ENCODE measurements around the gene TNFRSF19. TPM values are rescaled to one million over a fixed set of nuclear protein-coding genes. Genes with fewer than 3 reads are reported as not detected.
A peak's percentile ranks its signal among the peaks of the same experiment; 100 is the strongest.

Gene TNFRSF19
- total RNA-seq, 1 donor from 2014 or later = 22.5 TPM

DNA sequence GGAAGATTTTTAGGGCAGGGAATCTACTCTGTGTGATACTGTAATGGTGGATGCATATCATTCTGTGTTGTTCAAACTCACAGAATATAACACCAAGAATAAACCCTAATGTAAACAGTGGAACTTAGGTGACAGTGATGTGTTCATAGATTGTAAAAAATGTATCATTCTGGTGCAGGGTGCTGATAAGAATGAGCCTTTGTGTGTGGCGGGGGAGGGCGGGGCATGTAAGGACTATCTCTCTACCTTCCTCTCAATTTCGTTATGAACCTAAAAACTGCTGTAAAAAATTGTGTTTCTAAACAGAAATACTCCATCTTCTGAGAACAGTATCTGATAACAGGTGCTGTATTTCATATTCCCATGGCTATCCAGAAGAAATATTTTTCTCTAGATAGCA lies 35.6 kb downstream of the TNFRSF19 start:
- DNase-seq (ENCODE audit: low read depth) = no peak

DNA sequence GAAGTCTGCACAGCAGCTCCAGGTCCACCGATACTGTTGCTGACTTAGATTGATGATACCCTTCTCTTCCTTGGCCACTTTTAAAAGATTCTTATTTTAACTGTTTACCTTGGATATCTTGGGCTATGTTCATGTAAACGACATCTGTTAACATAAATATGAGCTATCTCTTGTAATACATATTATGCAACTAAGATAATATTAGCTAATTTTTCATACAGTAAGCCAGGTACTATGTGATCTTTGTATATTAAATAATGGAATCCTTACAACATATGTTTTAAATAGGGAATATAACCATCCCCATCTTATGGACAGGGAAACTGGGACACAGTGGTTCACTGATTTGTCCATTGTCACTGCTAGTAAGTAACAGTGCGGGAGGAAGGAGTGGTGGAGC lies 37.9 kb downstream of the TNFRSF19 start:
- DNase-seq (ENCODE audit: low read depth) = no peak

DNA sequence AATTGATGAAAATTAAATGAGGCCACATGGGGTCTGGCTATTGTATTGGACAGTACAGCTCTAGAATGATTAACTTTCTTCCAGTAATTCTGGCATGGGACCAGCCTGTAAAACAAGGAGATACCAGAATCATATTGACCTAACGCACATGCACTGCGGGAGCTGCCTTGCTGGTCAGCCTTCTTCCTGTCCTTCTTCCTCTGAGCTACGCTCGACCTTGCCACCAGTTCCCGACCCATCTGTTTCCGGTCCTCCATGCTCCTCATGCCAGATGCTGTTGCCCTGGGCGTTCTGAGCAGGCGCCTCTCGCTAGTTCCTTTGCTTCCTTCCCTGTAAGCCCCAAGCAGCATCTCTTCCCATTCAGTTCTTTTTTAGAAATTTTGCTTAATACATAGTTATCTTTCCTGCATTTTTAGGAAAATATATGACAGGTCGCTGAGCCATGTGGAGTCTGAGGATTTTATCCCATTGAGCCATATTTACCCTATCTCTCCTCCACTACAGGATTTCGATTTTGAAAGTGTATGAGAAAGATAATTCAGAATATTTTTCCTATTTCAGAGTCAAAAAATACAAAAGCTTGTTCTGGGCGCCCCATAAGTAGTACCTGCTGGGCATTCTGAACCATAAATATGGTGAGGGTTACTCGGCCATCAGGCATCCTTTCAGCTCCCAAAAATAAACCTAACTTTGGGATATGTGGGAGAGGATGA lies 38.6 kb downstream of the TNFRSF19 start:
- peak; percentile 38 for DNase-seq (ENCODE audit: low read depth)

DNA sequence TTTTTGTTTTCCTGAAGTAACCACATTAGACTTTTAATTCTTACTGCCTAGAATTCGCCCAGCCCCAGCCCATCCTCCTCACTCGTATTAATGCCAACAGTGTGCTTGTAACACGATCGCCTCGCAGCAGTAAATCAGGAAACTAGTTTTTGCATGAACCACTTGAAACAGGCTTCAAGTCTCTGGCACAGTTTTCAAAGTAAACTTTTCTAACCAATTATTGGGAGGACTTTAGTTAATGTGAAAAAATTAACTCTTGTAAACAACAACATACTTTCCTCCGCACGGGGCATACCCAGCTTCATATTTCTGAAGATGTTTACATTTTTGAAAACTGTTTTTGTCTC lies 39.2 kb downstream of the TNFRSF19 start:
- DNase-seq (ENCODE audit: low read depth) = peak; percentile 70

DNA sequence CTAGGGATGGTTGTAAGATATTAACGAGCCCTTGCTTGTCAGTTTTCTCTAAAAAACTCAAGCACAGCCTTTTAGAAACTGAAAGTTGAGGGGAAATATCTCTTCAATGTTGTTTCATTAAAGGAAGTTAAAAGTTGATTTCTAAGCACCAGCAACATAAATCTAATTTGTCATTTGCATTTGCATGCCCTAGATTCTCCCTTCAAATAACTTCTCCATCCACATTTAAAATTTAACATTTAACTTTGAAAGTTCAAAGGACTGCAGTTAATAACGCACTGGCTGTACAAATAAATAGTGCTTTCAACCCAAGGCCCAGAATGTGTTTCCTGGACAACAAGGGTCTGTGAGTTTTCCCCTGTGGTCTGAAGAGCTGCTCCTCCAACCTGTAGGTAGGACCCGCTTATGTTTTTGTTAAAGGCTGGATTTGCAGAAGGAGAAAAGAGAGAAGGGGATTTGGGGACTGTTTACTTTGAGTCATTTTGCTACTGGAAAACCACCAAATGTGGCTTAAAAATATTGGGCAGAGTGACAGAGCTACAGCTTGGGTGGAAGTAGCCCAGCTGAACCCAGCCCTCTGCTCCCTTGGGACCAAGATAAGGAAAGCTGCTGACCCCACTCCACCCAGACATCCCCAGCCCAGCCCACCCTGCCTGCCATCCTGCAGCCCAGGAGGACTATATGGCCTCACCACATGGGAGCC lies 39.8 kb downstream of the TNFRSF19 start:
- peak; percentile 48 for DNase-seq (ENCODE audit: low read depth)

DNA sequence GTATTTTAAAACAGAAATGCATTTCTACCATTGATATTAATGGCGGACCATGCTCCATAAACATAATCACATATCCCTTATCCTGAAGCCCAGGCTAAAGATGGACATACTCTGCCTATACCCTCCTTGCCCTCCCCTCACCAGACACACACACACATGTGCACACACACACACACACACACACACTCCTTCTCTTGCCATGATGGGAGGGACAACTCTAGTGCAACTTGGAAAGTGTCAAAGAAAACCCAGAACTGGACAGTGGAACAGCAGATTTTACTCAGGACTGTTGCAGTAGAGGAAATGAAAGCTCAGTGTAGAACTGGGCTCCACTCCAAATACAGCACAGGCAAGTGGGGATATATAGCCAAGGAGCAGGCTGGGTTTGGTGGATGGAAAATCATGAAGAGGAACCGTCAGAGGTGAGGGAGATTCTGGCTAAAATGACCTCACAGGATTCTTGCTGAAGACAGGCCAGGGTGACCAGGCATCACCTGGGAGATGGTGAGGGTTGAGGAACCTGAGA lies 40.8 kb downstream of the TNFRSF19 start:
- no peak for DNase-seq (ENCODE audit: low read depth)

DNA sequence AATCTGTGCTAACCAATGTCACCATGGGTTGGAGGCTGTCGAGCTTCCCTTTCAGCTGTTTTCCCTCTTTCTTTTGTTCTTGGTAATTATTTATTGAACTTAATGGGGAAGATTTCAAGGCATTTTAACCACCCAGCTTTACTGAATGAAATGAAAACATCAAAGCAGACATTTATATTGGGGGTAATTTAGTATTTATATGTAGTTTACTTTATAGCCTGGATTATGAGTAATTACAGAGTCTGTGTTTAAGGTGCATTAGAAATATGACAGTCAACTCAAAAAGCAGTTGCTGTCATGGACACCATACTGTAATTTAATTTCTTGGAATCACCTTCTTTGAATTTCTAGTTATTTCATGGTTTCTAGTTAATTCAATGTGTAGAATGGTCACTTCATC lies 42.0 kb downstream of the TNFRSF19 start:
- no peak for DNase-seq (ENCODE audit: low read depth)

DNA sequence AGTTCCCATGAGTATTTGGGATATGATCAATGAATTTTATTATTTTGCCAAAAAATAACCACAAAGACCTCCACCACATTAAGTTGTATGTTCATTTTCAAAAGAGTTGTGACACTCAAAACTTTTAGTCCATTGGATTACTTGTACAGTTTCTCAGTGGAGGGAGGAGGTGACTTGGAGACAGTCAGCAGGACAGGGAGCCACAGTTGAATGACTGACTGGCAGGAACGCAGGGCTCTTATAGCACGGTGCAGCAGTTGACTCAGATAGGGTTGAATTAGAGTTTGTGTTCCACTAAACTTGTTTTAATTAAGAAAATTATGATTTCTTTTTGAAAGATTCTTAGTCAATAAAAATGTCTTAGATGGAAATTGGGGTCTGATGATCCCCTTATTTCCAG lies 42.5 kb downstream of the TNFRSF19 start:
- no peak for DNase-seq (ENCODE audit: low read depth)

DNA sequence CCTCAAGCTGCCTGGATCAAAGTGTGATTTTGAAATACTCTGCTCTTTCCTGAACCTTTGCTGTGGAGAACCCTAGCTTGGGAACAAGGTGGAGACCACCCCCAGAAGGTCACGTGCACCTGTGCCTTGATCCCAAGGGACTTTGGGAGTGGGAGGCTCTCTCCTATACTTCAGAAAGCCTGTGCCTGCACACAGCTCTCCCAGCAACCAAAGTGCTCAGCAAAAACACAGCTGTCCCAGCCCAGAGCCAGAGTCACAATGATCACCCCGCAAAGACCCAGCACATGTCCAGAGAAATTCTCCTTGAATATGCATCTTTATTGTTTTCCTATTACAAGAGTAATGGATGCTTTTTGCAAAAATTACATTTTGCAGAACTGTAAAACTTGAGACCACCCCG lies 43.4 kb downstream of the TNFRSF19 start:
- DNase-seq (ENCODE audit: low read depth) = no peak

DNA sequence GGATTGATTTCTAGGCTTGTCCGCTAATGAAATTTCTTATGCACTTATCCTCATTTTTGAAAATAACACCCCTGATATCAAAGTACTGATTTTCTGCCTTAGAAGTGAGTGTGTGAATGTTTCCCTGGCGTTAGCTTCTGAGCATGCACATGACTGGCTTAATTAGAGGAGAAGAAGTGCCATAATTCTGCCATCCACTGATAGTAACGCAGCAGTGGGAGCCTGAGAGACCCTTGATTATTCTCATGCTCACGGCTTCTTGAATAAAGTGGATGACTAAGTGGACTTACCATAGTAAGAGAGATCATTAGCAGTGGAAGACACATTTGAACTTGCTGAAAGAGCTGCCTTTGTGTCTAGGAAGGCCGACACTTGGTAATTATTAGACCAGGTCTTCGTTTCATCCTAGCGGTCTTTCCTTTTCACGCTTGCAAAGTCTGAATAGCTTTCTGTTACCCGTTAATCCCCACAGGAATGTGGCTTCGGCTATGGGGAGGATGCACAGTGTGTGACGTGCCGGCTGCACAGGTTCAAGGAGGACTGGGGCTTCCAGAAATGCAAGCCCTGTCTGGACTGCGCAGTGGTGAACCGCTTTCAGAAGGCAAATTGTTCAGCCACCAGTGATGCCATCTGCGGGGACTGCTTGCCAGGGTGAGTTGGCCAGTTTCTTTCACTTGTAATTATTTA lies 45.3 kb downstream of the TNFRSF19 start:
- peak; percentile 97 for DNase-seq (ENCODE audit: low read depth)

DNA sequence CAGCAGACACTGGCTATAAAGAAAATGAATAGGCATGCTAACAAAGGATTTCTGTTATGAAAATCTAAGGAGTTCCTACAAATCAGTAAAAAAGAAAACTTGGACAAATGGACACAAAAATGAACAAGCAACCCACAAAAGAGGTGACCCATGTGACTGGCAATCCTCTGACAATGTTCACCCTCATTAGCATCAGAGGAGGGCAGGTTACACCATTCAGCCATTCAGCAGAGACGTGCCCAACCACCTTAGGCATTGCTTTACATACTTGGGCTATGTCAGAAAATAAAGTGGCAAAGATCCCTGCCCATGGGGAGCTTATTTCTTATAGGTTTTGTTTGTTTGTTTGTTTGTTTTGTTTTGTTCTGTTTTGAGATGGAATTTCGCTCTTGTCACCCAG lies 46.0 kb downstream of the TNFRSF19 start:
- peak; percentile 43 for DNase-seq (ENCODE audit: low read depth)

DNA sequence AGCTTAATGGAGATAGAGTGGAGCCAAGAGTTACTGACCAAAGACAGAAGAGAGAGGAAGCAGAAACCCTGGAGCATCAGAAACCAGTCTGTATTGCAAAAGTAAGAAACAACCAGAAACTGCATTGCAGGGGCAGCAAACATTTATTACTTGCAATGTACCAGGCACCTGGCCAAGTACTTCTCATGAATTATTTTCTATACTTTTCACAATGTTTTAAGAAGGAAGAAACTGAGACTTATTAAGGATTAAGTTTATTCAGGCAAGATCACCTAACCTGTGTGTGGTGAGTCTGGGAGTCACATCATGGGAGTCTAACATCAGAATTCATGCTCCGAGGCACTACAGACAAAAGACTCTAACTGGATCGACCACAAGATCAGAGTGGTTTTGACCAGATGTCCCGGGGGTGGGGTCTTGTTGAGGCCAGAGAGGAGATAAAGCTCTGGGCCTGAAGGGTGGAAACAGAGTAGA lies 47.4 kb downstream of the TNFRSF19 start:
- peak; percentile 89 for DNase-seq (ENCODE audit: low read depth)

DNA sequence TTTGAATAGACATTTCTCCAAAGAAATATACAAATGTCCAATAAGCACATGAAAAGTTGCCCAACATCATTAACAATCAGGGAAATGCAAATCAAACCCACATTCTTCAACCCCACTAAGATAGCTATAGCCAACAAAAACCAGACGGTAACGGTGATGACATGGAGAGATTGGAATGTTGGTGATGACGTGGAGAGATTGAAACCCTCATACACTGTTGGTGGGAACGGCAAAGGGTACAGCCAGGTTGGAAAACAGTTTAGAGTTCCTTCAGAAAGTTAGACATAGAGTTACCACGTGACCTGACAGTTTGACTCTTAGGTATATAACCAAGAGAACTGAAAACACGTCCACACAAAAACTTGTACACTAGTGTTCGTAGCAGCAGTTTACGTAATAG lies 48.1 kb downstream of the TNFRSF19 start:
- peak; percentile 98 for DNase-seq (ENCODE audit: low read depth)

DNA sequence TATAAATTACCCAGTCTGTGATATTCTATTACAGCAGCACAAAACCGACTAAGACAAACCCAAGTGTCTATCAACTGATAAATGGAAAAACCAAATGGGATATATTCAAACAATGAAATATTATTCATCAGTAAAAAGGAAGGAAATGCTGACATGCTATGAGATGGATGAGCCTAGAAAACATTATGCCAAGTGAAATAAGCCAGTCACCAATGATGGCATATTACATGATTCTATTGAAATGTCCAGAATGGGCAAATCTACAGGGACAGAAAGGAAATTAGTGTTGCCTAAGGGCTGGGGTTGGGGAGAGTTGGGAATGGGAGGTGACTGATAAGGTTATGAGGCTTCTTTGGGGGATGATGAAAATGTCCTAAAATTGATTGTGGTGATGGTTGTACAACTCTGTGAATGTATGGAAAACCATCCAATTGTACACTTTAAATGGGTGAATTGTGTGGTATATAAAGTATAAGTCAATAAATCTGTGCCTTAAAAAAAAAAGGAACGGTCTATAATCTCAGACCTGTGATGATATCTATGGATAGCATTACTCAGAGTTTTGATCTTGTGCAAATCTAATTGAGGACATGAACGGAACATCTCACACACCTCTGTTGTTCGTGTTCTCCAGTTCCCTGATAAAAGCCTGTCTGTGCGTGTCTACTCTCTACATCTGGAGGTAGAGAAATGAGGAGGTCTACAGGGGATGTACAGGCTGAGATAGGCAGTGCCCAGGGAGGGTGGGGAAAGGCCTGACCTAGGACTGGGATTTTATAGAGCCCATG lies 49.0 kb downstream of the TNFRSF19 start:
- DNase-seq (ENCODE audit: low read depth) = no peak

DNA sequence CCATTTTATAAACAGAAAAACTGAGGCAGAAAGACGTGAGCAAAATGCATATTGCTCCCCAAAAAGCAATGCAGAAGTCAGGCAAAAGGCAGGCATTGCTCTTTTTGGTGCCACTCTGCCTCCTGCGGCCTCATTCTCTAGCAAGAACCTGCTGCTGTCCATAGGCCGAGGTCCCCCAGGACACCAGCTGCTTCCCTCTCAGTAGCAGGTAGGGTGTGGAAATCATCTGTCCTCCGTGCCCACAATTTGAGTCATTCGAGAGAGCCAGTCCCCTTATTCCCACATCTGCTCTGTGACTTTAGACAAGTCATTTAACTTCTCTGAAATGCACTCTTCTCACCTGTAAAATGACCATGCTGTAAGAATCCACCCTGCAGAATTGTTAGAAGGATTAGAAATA lies 50.0 kb downstream of the TNFRSF19 start:
- no peak for DNase-seq (ENCODE audit: low read depth)

DNA sequence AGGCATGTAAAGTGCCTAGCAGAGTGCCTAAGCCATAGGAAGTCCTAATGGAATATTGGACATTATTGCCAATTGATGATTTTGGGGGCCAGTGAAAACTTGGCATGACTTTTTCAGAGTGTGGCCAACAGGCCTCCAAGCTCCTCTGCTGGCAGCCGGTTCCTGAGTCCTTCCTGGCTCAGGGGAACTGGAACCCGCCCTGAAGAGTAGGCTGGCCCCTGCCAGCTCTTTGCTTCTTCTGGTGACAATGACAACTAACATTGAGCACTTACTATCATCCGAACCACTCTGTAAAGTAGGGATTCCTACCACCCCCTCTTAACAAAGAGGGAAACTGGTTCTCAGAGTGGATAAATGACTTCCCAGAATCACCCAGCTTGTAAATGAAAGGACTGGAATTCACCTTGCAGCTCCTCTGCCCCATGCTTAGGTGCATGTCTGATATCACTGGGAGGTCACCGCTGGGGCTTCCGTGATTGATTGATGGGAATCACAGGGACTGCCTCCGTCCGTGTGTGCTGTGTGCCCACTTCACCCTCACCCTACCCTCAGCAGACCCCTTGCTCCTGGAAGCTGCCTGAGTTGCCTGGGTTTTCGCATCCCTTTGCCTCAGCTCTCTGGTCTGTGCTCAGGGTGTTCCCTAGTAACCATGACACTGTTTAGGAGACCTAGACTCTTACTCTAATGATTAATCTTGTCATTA lies 50.6 kb downstream of the TNFRSF19 start:
- no peak for DNase-seq (ENCODE audit: low read depth)

DNA sequence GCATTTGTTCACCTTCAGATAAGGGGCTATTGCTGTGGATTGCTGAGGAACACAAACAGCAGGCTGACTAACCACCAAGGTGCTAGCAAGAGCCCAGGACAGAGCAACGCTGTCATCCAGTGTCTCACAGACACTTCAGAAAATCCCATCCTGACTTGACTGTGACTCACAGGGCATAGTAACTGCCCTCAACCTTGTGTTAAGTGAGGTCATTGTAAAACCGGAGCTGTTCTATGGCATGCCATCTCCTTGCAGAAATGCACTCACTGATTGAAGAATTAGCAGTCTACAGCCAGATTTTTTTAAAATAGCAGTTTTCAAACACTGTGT lies 51.1 kb downstream of the TNFRSF19 start:
- peak; percentile 98 for DNase-seq (ENCODE audit: low read depth)

DNA sequence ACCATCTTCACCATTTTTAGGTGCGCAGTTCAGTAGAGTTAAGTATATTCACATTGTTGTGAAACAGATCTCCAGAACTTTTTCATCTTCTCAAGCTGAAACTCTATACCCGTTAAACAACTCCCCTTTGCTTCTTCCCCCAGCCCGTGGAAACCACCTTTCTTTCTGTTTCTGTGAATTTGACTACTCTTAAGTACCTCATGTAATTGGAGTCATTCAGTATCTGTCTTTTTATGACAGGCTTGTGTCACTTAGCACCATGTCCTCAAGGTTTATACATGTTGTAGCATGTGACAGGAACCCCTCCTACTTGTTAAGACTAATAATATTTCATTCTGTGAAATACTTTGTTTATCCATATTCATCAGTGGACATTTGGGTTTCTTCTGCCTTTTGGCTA lies 52.8 kb downstream of the TNFRSF19 start:
- no peak for DNase-seq (ENCODE audit: low read depth)

DNA sequence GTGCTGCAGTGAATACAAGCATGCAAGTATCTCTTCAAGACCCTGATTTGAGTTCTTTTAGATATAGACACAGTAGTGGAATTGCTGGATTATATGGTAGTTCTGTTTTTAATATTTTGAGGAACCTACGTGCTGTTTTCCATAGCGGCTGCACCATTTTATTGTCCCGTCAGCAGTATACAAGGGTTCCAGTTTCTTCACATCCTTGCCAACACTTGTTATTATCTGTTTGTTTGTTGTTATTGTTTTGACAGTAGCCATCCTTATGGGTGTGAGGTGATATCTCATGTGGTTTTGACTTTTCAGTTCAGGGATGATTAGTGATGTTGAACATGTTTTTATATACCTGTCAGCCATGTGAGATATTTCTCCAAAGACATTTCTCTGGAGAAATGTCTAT lies 53.2 kb downstream of the TNFRSF19 start:
- no peak for DNase-seq (ENCODE audit: low read depth)

DNA sequence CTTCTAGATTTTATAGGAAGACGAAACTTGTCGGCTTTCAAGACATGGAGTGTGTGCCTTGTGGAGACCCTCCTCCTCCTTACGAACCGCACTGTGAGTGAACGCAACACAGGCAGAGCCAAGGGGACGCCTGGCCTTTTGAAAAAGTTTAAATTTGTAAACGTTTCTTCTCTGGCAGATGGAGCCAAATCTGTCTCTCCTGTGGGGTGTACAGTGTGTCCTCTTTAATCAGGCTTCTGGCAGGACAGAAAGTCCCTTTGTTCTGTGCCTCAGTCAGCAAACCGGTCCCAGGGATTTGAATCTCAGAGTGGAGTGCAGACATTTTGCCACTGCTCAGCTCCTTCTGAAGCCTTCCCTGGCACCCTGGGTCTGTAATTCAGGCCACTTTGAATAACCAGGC lies 56.5 kb downstream of the TNFRSF19 start:
- DNase-seq (ENCODE audit: low read depth) = no peak

DNA sequence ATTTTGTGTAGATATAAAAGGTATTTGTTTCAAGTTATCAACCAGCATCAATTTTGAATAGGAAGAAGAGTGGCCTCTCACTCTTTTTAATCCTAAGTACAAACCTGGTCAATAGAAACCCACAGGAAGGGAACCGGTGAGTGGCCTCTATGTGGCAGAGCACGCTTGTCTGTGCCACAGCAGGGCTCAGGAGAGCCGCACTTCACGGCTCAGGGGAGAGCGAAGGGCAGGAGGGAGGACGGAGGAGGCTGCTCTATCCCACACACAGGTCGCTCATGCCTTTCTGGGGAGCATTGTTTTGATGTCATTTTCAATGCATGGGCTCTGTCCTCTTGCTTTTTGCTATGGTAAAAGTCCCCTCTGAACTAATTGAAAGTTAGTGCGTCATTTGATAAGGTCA lies 57.2 kb downstream of the TNFRSF19 start:
- DNase-seq (ENCODE audit: low read depth) = no peak

Measured in renal cortical epithelial cell (primary cell).